HT-29 (cell line): ENCODE results near the gene FIBCD1. TPM values are rescaled to one million over a fixed set of nuclear protein-coding genes. Genes with fewer than 3 reads are reported as not detected.

Experiments used
- DNase-seq: peaks from one replicate; pipeline ENCODE4 v3.0.0-alpha.2; 2015; ENCODE audit warnings: low spot score
- total RNA-seq: library from RNA; depleted of rRNA; stranded (reverse); fragments of >200 nt; shearing (Covaris generic); gene quantifications from 2 replicates; pipeline ENCODE4 v1.2.3, GENCODE V29; 2014

Gene FIBCD1
- total RNA-seq, 1 experiment from 2014 or later = 0.03 TPM

DNA sequence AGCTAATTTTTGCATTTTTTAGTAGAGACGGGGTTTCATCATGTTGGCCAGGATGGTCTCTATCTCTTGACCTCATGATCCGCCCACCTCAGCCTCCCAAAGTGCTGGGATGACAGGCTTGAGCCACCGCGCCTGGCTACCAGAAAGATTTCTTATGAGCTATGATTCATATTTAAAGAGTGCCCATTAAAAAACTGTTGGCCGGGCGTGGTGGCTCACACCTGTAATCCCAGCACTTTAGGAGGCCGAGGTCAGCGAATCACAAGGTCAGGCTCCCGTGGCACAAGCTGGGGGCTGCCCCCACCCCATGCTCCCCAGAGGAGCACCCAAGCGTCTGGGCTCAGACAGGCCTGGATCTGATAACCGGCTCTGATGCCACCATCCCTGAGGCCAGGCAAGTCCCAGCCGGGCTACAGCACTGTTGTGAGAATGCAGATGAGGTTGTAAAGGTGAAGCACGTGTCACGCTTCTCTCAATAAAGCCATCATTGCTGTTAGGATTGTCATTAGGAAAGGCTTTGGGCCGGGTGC is 56.3 kb downstream of the FIBCD1 start:
- no peak for DNase-seq

DNA sequence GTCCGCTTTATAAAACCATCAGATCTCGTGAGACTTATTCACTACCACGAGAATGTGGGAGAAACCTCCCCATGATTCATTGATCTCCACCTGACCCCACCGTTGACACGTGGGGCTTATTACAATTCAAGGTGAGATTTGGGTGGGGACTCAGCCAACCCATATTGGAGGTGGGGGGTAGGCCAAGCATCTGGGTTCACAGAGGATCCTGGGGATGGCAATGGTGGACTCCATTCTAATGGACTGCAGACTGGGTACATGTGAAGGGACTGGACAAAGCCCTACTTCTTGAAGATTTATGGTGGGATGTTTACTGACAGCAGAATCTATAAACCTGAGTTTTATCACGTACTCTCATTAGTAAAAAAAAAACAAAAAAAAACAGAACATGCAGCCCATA is 57.5 kb downstream of the FIBCD1 start:
- no peak for DNase-seq

DNA sequence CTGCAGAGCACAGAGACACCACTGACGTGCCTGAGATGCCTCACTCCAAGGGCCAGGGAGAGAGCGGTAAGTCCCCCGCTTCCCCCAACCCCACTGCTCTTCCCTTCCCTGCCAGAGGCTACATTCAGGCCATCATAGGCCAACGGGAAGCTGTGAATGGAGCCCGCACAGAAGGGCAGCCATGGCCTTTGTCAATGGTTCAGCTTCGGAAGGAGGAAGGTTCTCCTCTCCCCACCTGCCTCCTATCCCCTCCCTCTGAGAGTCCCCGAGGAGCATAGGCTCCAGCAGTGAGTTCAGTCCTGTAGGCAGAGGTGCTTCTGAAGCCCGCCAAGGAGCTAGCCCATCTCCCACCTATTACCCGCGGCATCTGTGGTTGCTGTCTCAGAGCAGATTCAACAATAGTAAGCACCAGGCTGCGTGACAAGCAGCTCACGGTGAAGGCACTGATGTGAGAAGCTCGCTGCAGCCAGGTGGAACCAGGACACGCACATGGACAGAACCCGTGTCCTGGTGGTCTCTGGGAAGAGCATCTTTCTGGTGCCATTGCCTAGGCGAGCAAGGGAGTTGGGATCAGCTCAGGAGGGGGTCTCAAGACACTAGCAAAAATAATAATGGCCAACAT is 58.3 kb downstream of the FIBCD1 start:
- DNase-seq = no peak

DNA sequence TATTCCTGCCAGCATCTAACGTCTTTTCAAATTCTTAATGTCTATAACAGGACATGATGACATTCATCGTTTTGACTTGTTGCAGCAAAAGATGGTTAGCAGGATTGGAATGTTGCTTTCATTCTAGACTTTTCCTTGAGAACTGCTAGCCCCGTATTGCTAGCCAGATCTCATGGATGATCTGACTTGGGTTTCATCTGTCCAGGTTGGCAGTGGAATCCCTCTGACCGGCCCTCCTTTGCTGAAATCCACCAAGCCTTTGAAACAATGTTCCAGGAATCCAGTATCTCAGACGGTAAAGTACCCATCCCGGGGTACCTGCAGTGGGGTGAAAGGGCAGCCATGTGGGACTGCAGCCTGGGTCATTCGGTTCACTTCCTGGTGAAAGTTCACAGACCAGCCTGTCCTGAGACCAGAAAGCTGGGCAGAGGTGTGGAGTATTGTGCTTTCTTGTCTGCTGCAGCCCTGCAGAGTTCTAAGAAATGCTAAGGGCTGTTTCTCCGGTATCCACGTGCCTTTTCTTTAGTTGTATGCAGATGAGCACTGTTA is 59.1 kb downstream of the FIBCD1 start:
- no peak for DNase-seq

DNA sequence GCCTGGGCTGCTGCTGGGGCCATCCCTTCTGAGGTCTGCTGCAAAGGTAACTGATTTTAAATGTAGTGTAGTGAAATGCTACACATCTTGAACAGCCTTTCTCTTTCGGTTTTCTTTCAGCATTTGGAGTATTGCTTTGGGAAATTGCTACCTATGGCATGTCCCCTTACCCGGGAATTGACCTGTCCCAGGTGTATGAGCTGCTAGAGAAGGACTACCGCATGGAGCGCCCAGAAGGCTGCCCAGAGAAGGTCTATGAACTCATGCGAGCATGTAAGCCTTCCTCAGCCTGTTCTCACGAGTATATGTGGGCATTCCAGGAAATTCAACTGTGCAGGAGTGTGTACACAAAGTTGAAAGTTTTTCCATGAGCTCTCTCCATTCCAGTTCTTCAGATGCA is 60.8 kb downstream of the FIBCD1 start:
- DNase-seq = no peak

DNA sequence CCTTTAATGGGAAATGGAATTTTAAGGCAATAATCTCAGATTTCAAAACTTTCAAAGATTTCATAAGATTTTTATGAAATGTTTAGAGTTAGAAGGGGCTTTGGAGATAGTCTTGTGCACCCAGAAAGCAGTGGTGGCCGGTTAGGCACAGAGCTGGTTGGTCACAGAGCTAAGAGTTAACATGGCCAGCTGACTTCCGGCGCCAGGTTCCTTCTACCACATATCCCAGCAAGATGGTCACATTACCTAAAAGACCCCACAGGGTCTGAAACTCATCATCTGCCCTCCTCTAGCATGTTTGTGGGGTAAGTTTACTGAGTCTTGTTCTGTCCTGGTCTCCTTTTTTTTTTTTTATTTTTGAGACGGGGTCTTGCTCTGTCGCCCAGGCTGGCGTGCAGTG is 61.7 kb downstream of the FIBCD1 start:
- DNase-seq = no peak

DNA sequence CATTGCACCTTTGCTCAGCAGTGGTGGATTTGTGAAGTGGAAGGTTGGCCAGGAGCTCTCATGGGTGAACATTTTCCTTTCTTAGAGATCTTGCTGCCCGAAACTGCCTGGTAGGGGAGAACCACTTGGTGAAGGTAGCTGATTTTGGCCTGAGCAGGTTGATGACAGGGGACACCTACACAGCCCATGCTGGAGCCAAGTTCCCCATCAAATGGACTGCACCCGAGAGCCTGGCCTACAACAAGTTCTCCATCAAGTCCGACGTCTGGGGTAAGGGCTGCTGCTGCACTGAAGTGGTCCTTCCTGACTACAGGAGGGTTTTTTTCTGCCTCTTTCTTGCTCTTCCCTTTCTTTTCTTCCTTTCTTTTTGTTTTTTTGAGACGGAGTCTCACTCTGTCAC is 64.3 kb downstream of the FIBCD1 start:
- no peak for DNase-seq

DNA sequence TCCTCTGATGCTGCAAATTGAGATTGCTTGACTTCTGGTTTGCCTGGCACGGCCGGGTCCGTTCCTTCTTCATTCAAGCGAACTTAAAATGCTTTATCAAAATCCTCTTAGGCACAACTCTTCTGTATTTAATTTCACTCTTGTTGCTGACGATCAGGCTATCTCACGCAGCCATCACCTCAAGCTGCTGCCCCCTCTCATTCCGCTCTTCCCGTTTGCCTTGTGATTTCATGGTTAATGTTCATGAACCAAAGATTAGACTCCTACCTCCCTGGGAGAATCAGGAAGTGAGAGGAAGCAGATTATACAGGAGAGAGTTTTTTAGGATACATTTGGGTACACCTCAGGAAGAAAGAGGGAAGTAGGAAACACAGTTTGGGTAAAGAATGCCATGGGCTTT is 65.1 kb downstream of the FIBCD1 start:
- no peak for DNase-seq

DNA sequence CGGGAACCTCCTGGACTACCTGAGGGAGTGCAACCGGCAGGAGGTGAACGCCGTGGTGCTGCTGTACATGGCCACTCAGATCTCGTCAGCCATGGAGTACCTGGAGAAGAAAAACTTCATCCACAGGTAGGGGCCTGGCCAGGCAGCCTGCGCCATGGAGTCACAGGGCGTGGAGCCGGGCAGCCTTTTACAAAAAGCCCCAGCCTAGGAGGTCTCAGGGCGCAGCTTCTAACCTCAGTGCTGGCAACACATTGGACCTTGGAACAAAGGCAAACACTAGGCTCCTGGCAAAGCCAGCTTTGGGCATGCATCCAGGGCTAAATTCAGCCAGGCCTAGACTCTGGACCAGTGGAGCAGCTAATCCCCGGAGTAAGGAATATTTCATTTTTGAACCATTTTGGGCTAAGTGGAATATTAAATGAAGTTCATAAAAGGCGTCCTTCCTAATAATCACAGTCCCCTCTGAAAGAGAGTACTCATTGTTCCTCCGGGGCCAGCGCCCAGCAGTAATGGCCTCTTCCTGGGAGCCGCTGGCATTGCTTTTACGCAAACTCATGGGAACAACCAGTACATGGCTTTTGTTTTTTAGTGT is 66.0 kb downstream of the FIBCD1 start:
- no peak for DNase-seq

DNA sequence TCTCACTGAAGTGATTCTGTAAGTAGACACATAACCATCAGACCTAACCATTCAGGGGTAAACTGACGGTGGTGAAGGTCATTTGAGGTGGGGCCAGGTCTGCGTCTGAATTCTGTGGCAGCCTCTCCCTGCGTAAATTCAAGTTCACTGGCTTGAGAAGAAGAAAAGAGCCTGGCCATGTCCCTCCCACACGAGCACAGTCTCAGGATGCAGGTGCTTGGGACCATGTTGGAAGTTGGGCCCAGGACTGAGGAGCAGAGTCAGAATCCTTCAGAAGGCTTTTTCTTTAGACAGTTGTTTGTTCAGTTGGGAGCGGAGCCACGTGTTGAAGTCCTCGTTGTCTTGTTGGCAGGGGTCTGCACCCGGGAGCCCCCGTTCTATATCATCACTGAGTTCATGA is 66.5 kb downstream of the FIBCD1 start:
- DNase-seq = no peak

DNA sequence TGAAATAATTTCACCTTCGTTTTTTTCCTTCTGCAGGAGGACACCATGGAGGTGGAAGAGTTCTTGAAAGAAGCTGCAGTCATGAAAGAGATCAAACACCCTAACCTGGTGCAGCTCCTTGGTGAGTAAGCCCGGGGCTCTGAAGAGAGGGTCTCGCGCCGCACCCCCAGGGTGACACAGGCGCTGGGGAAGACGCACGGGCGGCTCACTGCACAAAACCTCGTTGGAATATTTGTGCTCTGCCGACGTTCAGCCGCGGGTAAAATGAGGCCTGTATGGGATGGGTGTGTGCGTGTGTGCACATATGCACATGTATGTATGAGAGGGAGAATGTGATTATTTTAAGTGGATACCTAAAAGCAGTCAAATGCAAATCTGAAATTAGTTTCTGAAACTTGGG is 67.0 kb downstream of the FIBCD1 start:
- DNase-seq = no peak

DNA sequence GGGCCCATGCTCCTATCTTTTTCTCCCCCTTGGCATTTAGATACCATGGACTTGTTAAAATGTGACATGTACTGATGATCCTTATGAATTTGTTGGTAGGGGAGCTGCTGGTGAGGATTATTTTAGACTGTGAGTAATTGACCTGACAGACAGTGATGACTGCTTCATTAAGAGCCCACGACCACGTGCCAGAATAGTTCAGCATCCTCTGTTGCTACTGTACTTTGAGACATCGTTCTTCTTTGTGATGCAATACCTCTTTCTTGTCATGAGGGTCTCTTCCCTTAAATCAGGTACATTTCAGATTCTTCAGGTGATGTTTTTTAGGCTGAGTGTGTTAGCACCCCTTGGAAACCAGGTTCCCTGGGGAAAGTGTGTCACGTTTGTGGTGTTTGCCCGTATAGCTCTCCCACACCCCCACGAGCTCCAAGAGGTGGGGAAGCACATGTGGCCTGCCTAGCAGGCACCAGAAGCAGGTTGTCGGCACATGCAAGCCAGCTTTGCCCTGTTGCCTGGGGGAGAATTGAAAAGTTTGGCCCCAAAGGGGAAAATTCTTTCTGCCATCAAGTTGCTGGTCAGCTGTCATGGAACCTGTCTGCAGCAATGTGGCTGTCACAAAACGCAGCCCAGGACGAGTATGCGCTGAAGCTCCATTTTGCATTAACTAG is 67.5 kb downstream of the FIBCD1 start:
- DNase-seq = no peak

DNA sequence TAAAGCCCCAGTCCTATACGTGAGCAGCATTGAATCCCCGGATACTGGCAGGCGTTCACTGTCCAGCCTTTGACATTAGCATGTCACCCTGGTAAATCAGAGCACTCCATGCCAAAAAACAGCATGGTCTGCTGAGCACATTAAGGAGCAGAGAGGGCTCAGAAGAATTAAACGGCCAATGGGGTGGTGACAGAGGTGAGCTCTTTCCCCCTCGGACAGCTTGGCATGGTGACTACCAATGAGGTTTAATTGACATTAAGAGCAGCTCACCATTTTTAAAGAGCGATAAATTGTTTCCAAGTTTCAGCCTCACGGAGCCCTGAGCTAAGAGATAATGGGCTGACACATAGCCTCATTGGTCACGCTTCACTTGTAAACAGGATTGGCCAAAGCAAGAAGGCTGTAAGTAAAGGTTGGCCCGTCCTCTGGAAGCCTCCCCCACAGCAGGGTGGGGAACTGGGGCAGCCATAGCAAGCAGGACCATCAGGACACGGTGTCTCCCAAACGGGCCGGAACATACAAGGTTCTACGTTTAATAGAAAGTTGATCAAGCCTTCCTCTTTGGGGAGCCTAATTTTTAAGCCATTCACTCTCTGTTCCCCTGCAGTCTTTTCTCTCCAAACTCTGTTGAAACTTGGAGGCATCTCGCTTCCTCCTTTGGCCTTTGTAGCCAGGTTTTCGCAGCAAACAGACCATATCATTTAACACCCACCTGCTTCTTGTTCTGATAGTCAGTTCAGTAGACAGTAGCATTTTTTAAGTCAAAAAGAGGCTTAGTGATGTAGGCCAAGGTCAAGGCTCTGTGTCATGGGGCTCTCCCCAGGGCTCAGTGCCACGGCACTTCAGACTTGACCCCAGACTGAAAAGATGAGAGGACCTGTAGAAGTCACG is 68.3 kb downstream of the FIBCD1 start:
- DNase-seq = no peak

DNA sequence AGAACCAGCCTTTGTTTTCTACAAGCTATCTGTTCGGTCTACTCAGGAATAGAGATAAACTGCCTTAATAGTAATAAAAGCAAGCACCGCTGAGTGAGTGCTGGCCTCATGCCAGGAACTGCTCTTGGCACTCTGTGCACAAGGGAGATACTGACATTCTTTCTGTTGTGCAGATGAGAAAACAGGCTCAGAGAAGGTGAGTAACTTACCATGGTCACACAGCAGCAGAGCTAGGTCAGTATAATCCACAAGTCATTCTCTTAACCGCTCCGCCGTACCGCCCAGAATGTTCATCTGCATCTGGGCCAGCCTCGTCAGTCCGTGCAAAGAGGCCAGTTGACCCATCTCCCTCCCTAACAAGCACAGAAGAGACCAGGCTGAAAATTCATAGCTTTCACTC is 69.8 kb downstream of the FIBCD1 start:
- no peak for DNase-seq

DNA sequence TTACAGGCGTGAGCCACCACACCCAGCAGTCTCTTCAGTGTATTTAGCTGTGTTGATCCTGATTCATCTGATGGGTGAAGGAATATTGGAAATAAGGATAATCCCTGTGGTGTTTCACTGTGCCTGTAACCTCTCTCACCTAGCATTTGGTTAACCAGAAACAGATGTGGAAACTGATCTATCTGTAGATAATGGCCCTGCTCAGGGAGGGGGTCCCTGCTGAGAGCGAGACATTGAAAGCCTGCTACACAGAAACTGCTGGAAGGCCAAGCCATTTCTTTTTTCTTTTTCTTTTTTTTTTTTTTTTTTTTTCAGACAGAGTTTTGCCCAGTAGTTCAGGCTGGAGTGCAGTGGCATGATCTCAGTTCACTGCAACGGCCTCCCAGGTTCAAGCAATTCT is 70.8 kb downstream of the FIBCD1 start:
- no peak for DNase-seq

DNA sequence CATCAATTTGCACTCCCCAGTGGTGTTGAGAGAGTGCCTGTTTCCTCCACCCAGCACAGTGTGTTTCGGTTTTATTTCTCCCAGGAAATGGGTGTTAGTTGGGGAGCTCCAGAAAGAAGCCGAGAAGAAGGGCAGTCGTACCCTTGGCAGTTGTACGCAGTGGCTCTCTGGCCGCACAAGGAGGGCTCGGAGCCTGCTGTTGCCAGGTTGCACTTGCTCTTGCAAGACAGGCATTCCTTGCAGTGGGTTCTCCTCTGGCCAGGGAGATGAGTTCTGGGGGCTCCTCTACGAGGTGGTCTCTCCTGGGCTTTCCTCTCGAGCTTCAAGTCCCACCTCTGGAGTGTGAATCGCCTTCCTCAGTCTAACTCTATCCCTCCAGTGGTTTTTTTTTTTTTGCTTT is 71.5 kb downstream of the FIBCD1 start:
- no peak for DNase-seq

DNA sequence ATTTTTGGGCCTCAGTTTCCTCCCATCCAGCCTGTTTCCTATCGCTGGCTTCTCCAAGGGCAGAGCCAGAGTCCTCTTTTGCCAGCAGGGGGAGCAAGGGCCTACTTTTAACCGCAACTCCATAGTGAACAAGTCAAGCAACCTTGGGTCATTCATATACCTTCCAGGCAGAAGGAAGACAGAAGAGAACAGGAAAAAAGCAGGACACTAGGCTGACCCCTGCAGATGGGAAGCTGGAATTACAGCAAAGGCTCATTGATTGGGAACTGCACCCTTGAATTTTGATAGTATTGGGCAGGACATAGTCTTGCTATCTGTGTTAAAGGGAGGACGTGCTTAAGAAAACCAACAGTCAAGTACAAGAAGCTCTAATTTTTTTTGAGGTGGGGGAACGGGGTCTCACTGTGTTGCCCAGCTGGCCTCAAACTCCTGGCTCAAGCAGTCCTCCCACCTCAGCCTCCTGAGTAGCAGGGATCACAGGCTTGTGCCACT is 72.5 kb downstream of the FIBCD1 start:
- DNase-seq = peak; percentile 95

DNA sequence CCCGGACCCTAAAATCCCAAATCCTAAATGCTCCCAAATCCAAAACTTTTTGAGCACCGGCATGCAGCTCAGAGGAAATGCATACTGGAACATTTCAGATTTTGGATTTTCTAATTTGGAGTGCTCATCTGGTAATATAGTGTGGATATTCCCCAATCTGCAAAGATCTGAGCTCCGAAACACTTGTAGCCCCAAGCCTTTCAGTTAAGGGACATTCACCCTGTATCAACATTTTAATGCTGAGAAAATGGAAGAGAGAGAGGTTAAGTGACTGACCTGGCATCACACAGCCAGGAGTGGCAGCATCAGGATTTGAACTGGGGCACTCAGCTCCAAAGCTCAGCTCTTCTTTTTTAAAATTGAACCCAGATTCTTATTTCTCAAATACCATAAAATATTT is 73.1 kb downstream of the FIBCD1 start:
- DNase-seq = no peak

DNA sequence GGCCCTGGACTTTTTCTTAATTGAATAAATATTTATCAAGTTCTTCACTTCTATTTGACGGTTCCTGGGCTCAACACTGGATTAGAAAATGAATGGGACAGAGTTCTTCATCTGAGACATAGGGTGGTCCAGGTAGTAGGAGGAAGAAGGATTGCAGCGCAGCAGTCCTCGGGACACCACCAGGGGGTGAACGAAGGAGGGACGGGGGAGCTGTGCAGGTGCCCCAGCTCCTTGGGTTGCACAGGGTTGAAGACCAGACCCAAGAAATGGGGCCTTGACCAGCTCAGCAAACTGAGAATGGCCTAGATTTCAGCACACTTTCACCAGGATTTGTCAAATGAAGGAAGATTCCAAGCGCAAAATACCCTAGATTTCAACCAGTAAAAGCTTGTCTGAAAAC is 74.5 kb downstream of the FIBCD1 start:
- no peak for DNase-seq

DNA sequence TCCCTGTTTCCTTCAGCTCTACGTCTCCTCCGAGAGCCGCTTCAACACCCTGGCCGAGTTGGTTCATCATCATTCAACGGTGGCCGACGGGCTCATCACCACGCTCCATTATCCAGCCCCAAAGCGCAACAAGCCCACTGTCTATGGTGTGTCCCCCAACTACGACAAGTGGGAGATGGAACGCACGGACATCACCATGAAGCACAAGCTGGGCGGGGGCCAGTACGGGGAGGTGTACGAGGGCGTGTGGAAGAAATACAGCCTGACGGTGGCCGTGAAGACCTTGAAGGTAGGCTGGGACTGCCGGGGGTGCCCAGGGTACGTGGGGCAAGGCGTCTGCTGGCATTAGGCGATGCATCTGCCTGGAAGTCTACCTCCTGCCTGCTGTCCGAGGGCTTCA is 76.3 kb downstream of the FIBCD1 start:
- no peak for DNase-seq

DNA sequence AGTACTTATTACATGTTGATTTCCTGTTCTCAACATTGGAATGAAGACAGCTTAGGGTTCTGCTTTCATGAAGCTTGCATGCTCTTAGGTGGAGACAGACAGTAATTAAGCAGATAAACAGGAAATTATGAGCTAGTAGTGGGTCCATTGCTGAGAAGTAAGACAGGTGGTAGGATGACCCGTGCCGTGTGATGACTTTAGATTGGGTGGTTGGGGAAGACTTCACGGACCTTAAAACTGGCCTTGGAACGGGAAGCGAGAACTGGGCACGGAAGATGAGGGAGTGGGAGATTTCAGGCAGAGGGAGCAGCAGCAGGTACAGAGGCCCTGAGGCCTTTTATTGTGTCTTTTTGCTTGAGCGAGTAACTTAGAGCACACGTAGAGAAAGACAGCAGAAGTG is 76.8 kb downstream of the FIBCD1 start:
- DNase-seq = no peak
